PC-9 (cell line): Measurements from ENCODE around the gene PPRC1. TPM values are rescaled to one million over a fixed set of nuclear protein-coding genes. Genes with fewer than 3 reads are reported as not detected.

Experiments
- BruUV-seq: library from RNA; stranded (reverse); fragments of 400-500 nt; replicated peaks from 2 replicates; lab custom pipeline; 2021; lab: Mats Ljungman, UMichigan
- CTCF ChIA-PET: fragments of 300-600 bp; sonication (Branson Sonifier 250); formaldehyde crosslinking; loops from one replicate; lab custom pipeline; 2022; ENCODE audit warnings: antibody characterized with exemption; lab: Charles Lee
- POLR2A ChIA-PET: fragments of 300-600 bp; sonication (Branson Sonifier 250); formaldehyde crosslinking; loops from one replicate; lab custom pipeline; 2022; ENCODE audit warnings: antibody characterized with exemption; ENCODE audit not compliant: unreplicated experiment; lab: Charles Lee
- DNase-seq, 2 experiments: peaks; one replicate each; pipeline versions ENCODE4 v3.0.0 to v3.0.0-alpha.2; 2015 to 2022; ENCODE audit warnings: mixed read lengths in 1 of 2
- H2AFZ ChIP-seq: fragments of 200-600 bp; sonication (generic); 2 replicates; pipeline ENCODE4 v1.8.1; 2017; ENCODE audit warnings: antibody characterized with exemption
- H3F3A ChIP-seq: fragments of 200-600 bp; sonication (generic); 2 replicates; pipeline ENCODE4 v1.8.1; 2017; ENCODE audit warnings: antibody characterized with exemption, mild to moderate bottlenecking, low read depth; ENCODE audit not compliant: insufficient read depth
- H3K27ac ChIP-seq: fragments of 200-600 bp; sonication (generic); 2 replicates; pipeline ENCODE4 v1.6.1; 2016; ENCODE audit warnings: mixed run types
- H3K27me3 ChIP-seq: fragments of 200-600 bp; sonication (generic); 2 replicates; pipeline ENCODE4 v1.6.1; 2016; ENCODE audit warnings: low read depth, mixed run types; ENCODE audit not compliant: insufficient read depth
- H3K36me3 ChIP-seq: fragments of 200-600 bp; sonication (generic); 2 replicates; pipeline ENCODE4 v1.6.1; 2016; ENCODE audit warnings: low read depth, mixed run types
- H3K4me1 ChIP-seq: fragments of 200-600 bp; sonication (generic); replicated peaks from 2 replicates; pipeline ENCODE4 v1.6.1; 2016; ENCODE audit warnings: mixed run types; ENCODE audit not compliant: insufficient read depth
- H3K4me2 ChIP-seq: fragments of 200-600 bp; sonication (generic); 2 replicates; pipeline ENCODE4 v1.6.1; 2017; ENCODE audit warnings: mixed run types
- H3K4me3 ChIP-seq: fragments of 200-600 bp; sonication (generic); 2 replicates; pipeline ENCODE4 v1.6.1; 2016; ENCODE audit warnings: mixed run types
- H3K79me2 ChIP-seq: fragments of 200-600 bp; sonication (generic); 2 replicates; pipeline ENCODE4 v1.6.1; 2017; ENCODE audit warnings: low read depth, mixed run types
- H3K9me2 ChIP-seq: fragments of 200-600 bp; sonication (generic); 2 replicates; pipeline ENCODE4 v1.8.1; 2017; ENCODE audit warnings: mild to moderate bottlenecking; ENCODE audit not compliant: insufficient read depth
- H3K9me3 ChIP-seq: fragments of 200-600 bp; sonication (generic); 2 replicates; pipeline ENCODE4 v1.8.1; 2016; ENCODE audit warnings: low read depth; ENCODE audit not compliant: insufficient read depth
- H4K20me1 ChIP-seq: fragments of 200-600 bp; sonication (generic); 2 replicates; pipeline ENCODE4 v1.8.1; 2017; ENCODE audit not compliant: insufficient read depth
- CTCF ChIP-seq: fragments of 200-600 bp; sonication (generic); conservative IDR thresholded peaks from 2 replicates; pipeline ENCODE4 v1.6.1; 2017; ENCODE audit warnings: mixed run types, antibody characterized with exemption, mild to moderate bottlenecking, moderate library complexity
- EZH2 ChIP-seq: fragments of 200-600 bp; sonication (generic); IDR thresholded peaks from 2 replicates; pipeline ENCODE4 v1.8.0; 2017; ENCODE audit warnings: antibody characterized with exemption, low read depth
- intact Hi-C: fragments of 100-400 bp; cut with micrococcal nuclease; formaldehyde crosslinking; loops from one replicate; pipeline ENCODE4 v1.10.0; 2022; ENCODE audit not compliant: unreplicated experiment
- total RNA-seq: library from RNA; stranded (reverse); gene quantifications from 2 replicates; pipeline ENCODE4 v1.2.3, GENCODE V29; 2021

Gene PPRC1
- total RNA-seq, 1 experiment from 2014 or later, result 22.9 TPM

- CTCF ChIA-PET, result interaction anchor here (0.6 kb wide), 1 partner anchor 437 kb away, joined by 4 read pairs; no protein-coding TSS in a partner anchor
- no peaks in the 10 kb centered on the region for H3K27me3 ChIP-seq
- no peaks in the 10 kb centered on the region for H3K4me1 ChIP-seq
- peaks cover 31% of the 10 kb centered on the region; the same call in 1 of the 2 replicates for H3F3A ChIP-seq
- H4K20me1 ChIP-seq, result peaks cover 26% of the 10 kb centered on the region
- no peaks in the 10 kb centered on the region for H3K9me3 ChIP-seq
- H3K4me3 ChIP-seq, result no peak overlapping the region
- H3K79me2 ChIP-seq, result peaks cover 31% of the 10 kb centered on the region
- no peak for DNase-seq
- H3K9me2 ChIP-seq, result no peaks in the 10 kb centered on the region
- no peak overlapping the region for H3K4me2 ChIP-seq
- no peak for TF ChIP-seq CTCF
- no TSS peak for BruUV-seq
- H3K36me3 ChIP-seq, result peaks cover 17% of the 10 kb centered on the region
- intact Hi-C loops, result loop anchor here (10.0 kb wide), 2 partner anchors 345 to 425 kb away; partner anchors contain the start of genes ACTR1A and SUFU
- H3K27ac ChIP-seq, result no peak overlapping the region
- POLR2A ChIA-PET, result no interaction called here
- H2AFZ ChIP-seq, result no peak overlapping the region
Observed at GRCh38 chr10:102159831-102160230, 27.0 kb downstream of the PPRC1 start.

- Histone ChIP-seq H3K79me2 (0 out of 2 replicates have a peak, but pooled peaks cover under 1% of the 10 kb centered on the region), H3K4me1 (no peaks in the 10 kb centered on the region), H3K4me3 (no peak overlapping the region), H2AFZ (no peak overlapping the region), H3F3A (peaks cover 23% of the 10 kb centered on the region; the same call in 1 of the 2 replicates), H3K27me3 (no peaks in the 10 kb centered on the region), H3K9me3 (no peaks in the 10 kb centered on the region), H3K4me2 (no peak overlapping the region), H3K9me2 (no peaks in the 10 kb centered on the region), H3K27ac (no peak overlapping the region), H3K36me3 (peaks cover 10% of the 10 kb centered on the region), H4K20me1 (peaks cover 3% of the 10 kb centered on the region; the same call in 1 of the 2 replicates)
- intact Hi-C loops, result loop anchor here (10.0 kb wide), 1 partner anchor 421 kb away; no protein-coding TSS in a partner anchor
- DNase-seq, result no peak
- TF ChIP-seq EZH2 (no peak), CTCF (no peak)
- CTCF ChIA-PET, result no interaction called here
- BruUV-seq, result no TSS peak
- POLR2A ChIA-PET, result no interaction called here
Observed at GRCh38 chr10:102163342-102163989, 30.6 kb downstream of the PPRC1 start.

GRCh38 chr10:102167861-102168260 is 35.0 kb downstream of the PPRC1 start:
- Histone ChIP-seq H3K4me1 (no peaks in the 10 kb centered on the region), H3K9me2 (no peaks in the 10 kb centered on the region), H3K4me2 (no peak overlapping the region), H2AFZ (no peak overlapping the region), H3K27me3 (no peaks in the 10 kb centered on the region), H3K27ac (no peak overlapping the region), H4K20me1 (no peaks in the 10 kb centered on the region), H3K9me3 (no peaks in the 10 kb centered on the region), H3K79me2 (no peaks in the 10 kb centered on the region), H3K36me3 (peaks cover 6% of the 10 kb centered on the region; the same call in 1 of the 2 replicates), H3K4me3 (no peak overlapping the region), H3F3A (peaks cover 13% of the 10 kb centered on the region; the same call in 1 of the 2 replicates)
- intact Hi-C loops, result loop anchor here (2.0 to 10.0 kb wide), 4 partner anchors 63 to 417 kb away; no protein-coding TSS in a partner anchor
- no TSS peak for BruUV-seq
- DNase-seq, result no peak
- ChIA-PET POLR2A (no interaction called here), CTCF (no interaction called here)
- TF ChIP-seq EZH2 (no peak), CTCF (no peak)
